CD8-positive, alpha-beta memory T cell (primary cell): ENCODE measurements around the gene FBXO4. TPM values are rescaled to one million over a fixed set of nuclear protein-coding genes. Genes with fewer than 3 reads are reported as not detected.

Experiments
- CTCF ChIA-PET: fragments of 350-600 bp; sonication (Branson Sonifier 250); formaldehyde crosslinking; loops from one replicate; lab custom pipeline; 2021; ENCODE audit warnings: antibody characterized with exemption; lab: Charles Lee
- POLR2A ChIA-PET: fragments of 350-600 bp; sonication (Branson Sonifier 250); formaldehyde crosslinking; loops from one replicate; lab custom pipeline; 2021; ENCODE audit warnings: antibody characterized with exemption; lab: Charles Lee
- DNase-seq, 5 donors: peaks; one replicate each; pipeline versions ENCODE4 v3.0.0 to v3.0.0-alpha.2; 2020 to 2022; ENCODE audit warnings: mixed read lengths in 1 of 5
- H3K27ac ChIP-seq: one replicate; pipeline ENCODE4 v1.7.0; 2013; ENCODE audit warnings: low read depth, mild to moderate bottlenecking, low read length, moderate library complexity
- H3K27me3 ChIP-seq: 2 replicates; pipeline ENCODE4 v1.7.0; 2013; ENCODE audit warnings: low read length, mild to moderate bottlenecking; ENCODE audit not compliant: insufficient read depth, poor library complexity, severe bottlenecking
- H3K36me3 ChIP-seq: 2 replicates; pipeline ENCODE4 v1.7.0; 2013; ENCODE audit warnings: mild to moderate bottlenecking, low read length, moderate library complexity; ENCODE audit not compliant: insufficient read depth
- H3K4me1 ChIP-seq: 2 replicates; pipeline ENCODE4 v1.7.0; 2013; ENCODE audit warnings: mild to moderate bottlenecking, low read length, moderate library complexity; ENCODE audit not compliant: insufficient read depth
- H3K4me3 ChIP-seq: 2 replicates; pipeline ENCODE4 v1.7.0; 2013; ENCODE audit warnings: mild to moderate bottlenecking, low read length
- H3K9me3 ChIP-seq: 2 replicates; pipeline ENCODE4 v1.7.0; 2013; ENCODE audit warnings: mild to moderate bottlenecking, low read length
- H3K27ac Mint-ChIP-seq, 8 donors: one replicate each; pipeline ENCODE4 v1.8.0; 2020 to 2021; ENCODE audit warnings: mixed read lengths in 8 of 8, mild to moderate bottlenecking in 6 of 8, inconsistent platforms in 3 of 8, moderate library complexity in 3 of 8
- H3K27me3 Mint-ChIP-seq, 2 donors: one replicate each; pipeline ENCODE4 v1.8.0; 2020 to 2021; ENCODE audit warnings: mixed read lengths in 2 of 2, mild to moderate bottlenecking in 1 of 2, moderate library complexity in 1 of 2
- H3K36me3 Mint-ChIP-seq, 3 donors: one replicate each; pipeline ENCODE4 v1.8.0; 2020 to 2021; ENCODE audit warnings: mixed read lengths in 3 of 3, inconsistent platforms in 1 of 3, mild to moderate bottlenecking in 1 of 3
- H3K4me1 Mint-ChIP-seq, 3 donors: one replicate each; pipeline ENCODE4 v1.8.0; 2020 to 2021; ENCODE audit warnings: mixed read lengths in 3 of 3, inconsistent platforms in 1 of 3, mild to moderate bottlenecking in 1 of 3
- H3K4me3 Mint-ChIP-seq, 7 donors: one replicate each; pipeline ENCODE4 v1.8.0; 2020 to 2021; ENCODE audit warnings: mixed read lengths in 7 of 7, mild to moderate bottlenecking in 6 of 7, moderate library complexity in 4 of 7, inconsistent platforms in 2 of 7
- H3K9me3 Mint-ChIP-seq, 5 donors: one replicate each; pipeline ENCODE4 v1.8.0; 2020 to 2022; ENCODE audit warnings: mixed read lengths in 5 of 5, mild to moderate bottlenecking in 3 of 5, moderate library complexity in 2 of 5, inconsistent platforms in 1 of 5
- polyA plus RNA-seq: library from polyadenylated mRNA; unstranded; fragments of 300-500 nt; fragmentation: Illumina TruSeq; gene quantifications from one replicate; pipeline ENCODE4 v1.2.3, GENCODE V29; 2021
- total RNA-seq, 2 experiments: library from RNA; stranded (reverse); gene quantifications; one replicate each; pipeline ENCODE4 v1.2.3, GENCODE V29; 2021

FBXO4 gene
- total and polyA plus RNA-seq, 3 experiments from 2014 or later = 15.8 to 18.0 (median 17.0) TPM

GRCh38 chr5:41954286-41954685 is 29.2 kb downstream of the FBXO4 start:
- Histone ChIP-seq H3K27ac (no peak overlapping the region), H3K4me3 (no peak overlapping the region), H3K27me3 (no peaks in the 10 kb centered on the region), H3K36me3 (no peaks in the 10 kb centered on the region), H3K4me1 (no peaks in the 10 kb centered on the region), H3K9me3 (no peaks in the 10 kb centered on the region)
- no peak for DNase-seq
- POLR2A ChIA-PET = no interaction called here
- peaks cover 8 to 22% (median 13%) of the 10 kb centered on the region in 5 donors for H3K9me3 Mint-ChIP-seq
- H3K27me3 Mint-ChIP-seq = peaks cover 5 to 10% of the 10 kb centered on the region in 2 donors
- CTCF ChIA-PET = no interaction called here
- H3K4me3 Mint-ChIP-seq = no peak overlapping the region
- H3K36me3 Mint-ChIP-seq = peaks cover 0 to 6% (median 2%) of the 10 kb centered on the region in 3 donors
- H3K4me1 Mint-ChIP-seq = no peaks in the 10 kb centered on the region
- H3K27ac Mint-ChIP-seq = no peak overlapping the region

GRCh38 chr5:41955432-41956024 is 30.4 kb downstream of the FBXO4 start:
- Mint-ChIP-seq H3K4me3 (no peak overlapping the region), H3K27ac (no peak overlapping the region), H3K27me3 (peaks cover 5 to 8% of the 10 kb centered on the region in 2 donors), H3K36me3 (peaks cover 0 to 4% (median 2%) of the 10 kb centered on the region in 3 donors), H3K4me1 (no peaks in the 10 kb centered on the region), H3K9me3 (peaks cover 12 to 25% (median 19%) of the 10 kb centered on the region in 5 donors)
- CTCF ChIA-PET = no interaction called here
- Histone ChIP-seq H3K27me3 (no peaks in the 10 kb centered on the region), H3K9me3 (no peaks in the 10 kb centered on the region), H3K4me3 (no peak overlapping the region), H3K27ac (no peak overlapping the region), H3K4me1 (no peaks in the 10 kb centered on the region), H3K36me3 (no peaks in the 10 kb centered on the region)
- no peak for DNase-seq
- POLR2A ChIA-PET = no interaction called here

- Mint-ChIP-seq H3K9me3 (peaks cover 21 to 35% (median 31%) of the 10 kb centered on the region in 5 donors), H3K36me3 (peaks cover 0 to 5% (median 3%) of the 10 kb centered on the region in 3 donors), H3K4me3 (no peak overlapping the region), H3K4me1 (no peaks in the 10 kb centered on the region), H3K27me3 (peaks cover 5 to 9% of the 10 kb centered on the region in 2 donors), H3K27ac (no peak overlapping the region)
- Histone ChIP-seq H3K4me1 (no peaks in the 10 kb centered on the region), H3K9me3 (peaks cover 8% of the 10 kb centered on the region), H3K27ac (no peak overlapping the region), H3K36me3 (no peaks in the 10 kb centered on the region), H3K27me3 (no peaks in the 10 kb centered on the region), H3K4me3 (no peak overlapping the region)
- ChIA-PET CTCF (no interaction called here), POLR2A (no interaction called here)
- DNase-seq = no peak
These were observed 31.9 kb downstream of the FBXO4 start for GRCh38 chr5:41956943-41957342.

- H3K9me3 ChIP-seq = peaks cover 8% of the 10 kb centered on the region
- Mint-ChIP-seq H3K4me1 (no peaks in the 10 kb centered on the region), H3K36me3 (peaks cover 0 to 14% (median 5%) of the 10 kb centered on the region in 3 donors), H3K27me3 (peaks cover 4 to 13% of the 10 kb centered on the region in 2 donors), H3K4me3 (no peak overlapping the region), H3K9me3 (peaks cover 21 to 46% (median 37%) of the 10 kb centered on the region in 5 donors), H3K27ac (no peak overlapping the region)
- CTCF ChIA-PET = no interaction called here
- H3K27me3 ChIP-seq = no peaks in the 10 kb centered on the region
- no peak overlapping the region for H3K27ac ChIP-seq
- POLR2A ChIA-PET = no interaction called here
- H3K4me1 ChIP-seq = no peaks in the 10 kb centered on the region
- DNase-seq = no peak
- H3K36me3 ChIP-seq = no peaks in the 10 kb centered on the region
- no peak overlapping the region for H3K4me3 ChIP-seq
These were observed 35.4 kb downstream of the FBXO4 start for GRCh38 chr5:41960481-41960880.

- Mint-ChIP-seq H3K4me1 (no peaks in the 10 kb centered on the region), H3K4me3 (no peak overlapping the region), H3K36me3 (peaks cover 0 to 19% (median 5%) of the 10 kb centered on the region in 3 donors), H3K27me3 (peaks cover 7 to 13% of the 10 kb centered on the region in 2 donors), H3K27ac (no peak overlapping the region), H3K9me3 (peaks cover 21 to 46% (median 39%) of the 10 kb centered on the region in 5 donors)
- ChIA-PET CTCF (no interaction called here), POLR2A (no interaction called here)
- Histone ChIP-seq H3K27me3 (no peaks in the 10 kb centered on the region), H3K36me3 (no peaks in the 10 kb centered on the region), H3K27ac (no peak overlapping the region), H3K4me1 (no peaks in the 10 kb centered on the region), H3K4me3 (no peak overlapping the region), H3K9me3 (peaks cover 8% of the 10 kb centered on the region)
- DNase-seq = no peak
These were observed 36.7 kb downstream of the FBXO4 start for GRCh38 chr5:41961736-41962135.

- CTCF ChIA-PET = no interaction called here
- H3K27ac Mint-ChIP-seq = no peak overlapping the region
- no peak for DNase-seq
- H3K36me3 ChIP-seq = no peaks in the 10 kb centered on the region
- H3K4me3 ChIP-seq = no peak overlapping the region
- H3K9me3 Mint-ChIP-seq = peaks cover 20 to 46% (median 44%) of the 10 kb centered on the region in 5 donors
- H3K27ac ChIP-seq = no peak overlapping the region
- no peaks in the 10 kb centered on the region for H3K27me3 ChIP-seq
- POLR2A ChIA-PET = no interaction called here
- peaks cover 8% of the 10 kb centered on the region for H3K9me3 ChIP-seq
- H3K36me3 Mint-ChIP-seq = peaks cover 0 to 19% (median 5%) of the 10 kb centered on the region in 3 donors
- peaks cover 13 to 14% of the 10 kb centered on the region in 2 donors for H3K27me3 Mint-ChIP-seq
- H3K4me1 ChIP-seq = no peaks in the 10 kb centered on the region
- H3K4me1 Mint-ChIP-seq = no peaks in the 10 kb centered on the region
- H3K4me3 Mint-ChIP-seq = no peak overlapping the region
These were observed 37.4 kb downstream of the FBXO4 start for GRCh38 chr5:41962491-41962890.

DNA sequence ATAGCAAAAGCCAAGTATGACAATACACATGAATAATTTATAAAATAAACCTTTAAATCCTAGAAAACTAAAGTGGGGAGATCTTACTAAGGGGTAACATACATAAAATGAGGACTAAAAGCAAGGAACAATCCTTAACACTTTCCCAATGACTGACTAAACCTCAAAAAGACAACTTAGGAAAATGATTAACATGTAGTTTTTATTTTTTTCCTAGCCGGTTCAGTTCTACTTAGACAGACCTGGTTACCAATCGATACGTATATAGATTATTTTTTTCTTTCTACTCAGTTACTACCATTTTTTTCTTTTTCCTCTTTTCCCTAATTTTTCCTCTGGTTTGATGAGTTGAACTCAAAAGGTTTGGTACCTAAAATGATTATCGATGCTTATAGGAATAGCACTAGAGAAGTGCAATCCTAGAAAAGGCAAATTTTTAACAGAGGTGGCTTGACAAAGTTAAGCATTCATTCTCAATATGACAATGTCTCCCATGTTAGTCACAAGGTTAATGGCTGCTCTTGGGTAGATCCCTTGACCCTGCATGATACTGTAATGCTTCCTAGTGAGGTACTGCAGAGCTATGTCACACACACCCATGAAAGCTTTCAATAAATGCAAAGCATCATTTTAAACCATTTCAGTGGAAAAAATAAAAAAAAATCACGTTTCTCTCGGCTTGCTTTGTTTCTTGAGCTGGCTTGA is 41.5 kb downstream of the FBXO4 start:
- no peak overlapping the region for H3K27ac ChIP-seq
- Mint-ChIP-seq H3K9me3 (peaks cover 17 to 28% (median 24%) of the 10 kb centered on the region in 5 donors), H3K4me3 (no peak overlapping the region), H3K36me3 (peaks cover 0 to 29% (median 0%) of the 10 kb centered on the region in 3 donors), H3K27me3 (peaks cover 9 to 20% of the 10 kb centered on the region in 2 donors), H3K27ac (no peak overlapping the region), H3K4me1 (no peaks in the 10 kb centered on the region)
- no peaks in the 10 kb centered on the region for H3K27me3 ChIP-seq
- no peaks in the 10 kb centered on the region for H3K4me1 ChIP-seq
- H3K9me3 ChIP-seq = peaks cover 1% of the 10 kb centered on the region
- CTCF ChIA-PET = no interaction called here
- no peaks in the 10 kb centered on the region for H3K36me3 ChIP-seq
- no peak overlapping the region for H3K4me3 ChIP-seq
- POLR2A ChIA-PET = no interaction called here
- no peak for DNase-seq

DNA sequence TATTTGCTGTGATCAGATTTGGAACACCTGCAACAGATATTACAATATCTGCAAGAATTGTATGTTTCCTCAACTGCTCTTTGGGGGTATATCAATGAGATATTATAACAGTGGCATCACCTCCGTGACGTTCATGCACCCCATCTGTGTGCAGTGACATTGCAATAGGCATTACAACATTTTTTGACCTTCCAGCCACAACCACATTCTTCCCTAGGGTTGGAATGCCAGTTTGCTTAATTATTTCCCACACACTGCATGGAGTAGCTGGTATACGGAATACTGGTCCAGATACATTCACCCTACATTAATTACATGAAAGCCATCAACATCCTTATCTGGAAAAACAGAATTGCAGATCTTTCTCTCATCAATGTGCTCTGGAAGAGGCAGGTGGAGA is 42.3 kb downstream of the FBXO4 start:
- peak overlapping the region in 1 of 8 donors; percentile 87 for H3K27ac Mint-ChIP-seq
- ChIA-PET POLR2A (no interaction called here), CTCF (no interaction called here)
- H3K27me3 Mint-ChIP-seq = peaks cover 7 to 20% of the 10 kb centered on the region in 2 donors
- H3K9me3 Mint-ChIP-seq = peaks cover 13 to 22% (median 21%) of the 10 kb centered on the region in 5 donors
- no peak overlapping the region for H3K4me3 Mint-ChIP-seq
- no peak overlapping the region for H3K4me3 ChIP-seq
- no peaks in the 10 kb centered on the region for H3K9me3 ChIP-seq
- no peaks in the 10 kb centered on the region for H3K27me3 ChIP-seq
- H3K27ac ChIP-seq = no peak overlapping the region
- H3K36me3 Mint-ChIP-seq = peaks cover 0 to 21% (median 0%) of the 10 kb centered on the region in 3 donors
- H3K4me1 ChIP-seq = no peaks in the 10 kb centered on the region
- no peaks in the 10 kb centered on the region for H3K4me1 Mint-ChIP-seq
- no peaks in the 10 kb centered on the region for H3K36me3 ChIP-seq
- no peak for DNase-seq
